GM19455 (cell line): ENCODE results near the gene CACNB3.

Experiments used
- ATAC-seq: cut with Tn5 transposase; IDR thresholded peaks from one replicate; pipeline ENCODE4 v1.9.1; 2021; ENCODE audit not compliant: unreplicated experiment

Gene CACNB3

GRCh38 chr12:48788524-48788853 lies 29.8 kb upstream of the CACNB3 start:
- no peak for ATAC-seq

- no peak for ATAC-seq
Observed at GRCh38 chr12:48788854-48789775, 29.2 kb upstream of the CACNB3 start, which contains the start of gene ADCY6. ADCY6 (minus strand) TSS chr12:48789089; CDS start chr12:48783434, 5,655 bp downstream.

GRCh38 chr12:48789858-48790326 lies 28.4 kb upstream of the CACNB3 start:
- no peak for ATAC-seq

GRCh38 chr12:48793696-48794095 lies 24.6 kb upstream of the CACNB3 start:
- ATAC-seq: no peak

GRCh38 chr12:48794870-48795269 lies 23.4 kb upstream of the CACNB3 start:
- no peak for ATAC-seq

- no peak for ATAC-seq
Observed at GRCh38 chr12:48795550-48796455, 22.5 kb upstream of the CACNB3 start.

- no peak for ATAC-seq
Observed at GRCh38 chr12:48796976-48797375, 21.3 kb upstream of the CACNB3 start.

- no peak for ATAC-seq
Observed at GRCh38 chr12:48800457-48800856, 17.8 kb upstream of the CACNB3 start.

- ATAC-seq: no peak
Observed at GRCh38 chr12:48800971-48801370, 17.3 kb upstream of the CACNB3 start.

- no peak for ATAC-seq
Observed at GRCh38 chr12:48803675-48804074, 14.6 kb upstream of the CACNB3 start.

GRCh38 chr12:48807981-48808380 lies 10.3 kb upstream of the CACNB3 start:
- no peak for ATAC-seq

- ATAC-seq: no peak
Observed at GRCh38 chr12:48810903-48811431, 7.3 kb upstream of the CACNB3 start.

GRCh38 chr12:48811437-48812090 lies 6.7 kb upstream of the CACNB3 start:
- ATAC-seq: no peak

GRCh38 chr12:48812389-48812788 lies 5.9 kb upstream of the CACNB3 start:
- ATAC-seq: no peak

- no peak for ATAC-seq
Observed at GRCh38 chr12:48813465-48814261, 4.6 kb upstream of the CACNB3 start.

GRCh38 chr12:48814262-48815125 lies 3.8 kb upstream of the CACNB3 start:
- ATAC-seq: peak; percentile 73

- peak; percentile 36 for ATAC-seq
Observed at GRCh38 chr12:48815126-48816110, 2.9 kb upstream of the CACNB3 start.
